KBM-7 (cell line): ENCODE data around the gene ESR1.
A peak's percentile ranks its signal among the peaks of the same experiment; 100 is the strongest.
"Not testable (repeated sequence)": the region's sequence is repeated elsewhere in the genome, so short reads cannot be mapped to it uniquely, and the experiment has no call there.

ENCODE experiments used
- DNase-seq: peaks from one replicate; pipeline ENCODE4 v3.0.0-alpha.2; 2015
- in situ Hi-C: fragments of 300-500 bp; cut with MboI; formaldehyde crosslinking; loops from 2 replicates; pipeline ENCODE4 v1.14.3; 2020; ENCODE audit warnings: low sequenced_read_pairs, low pct_unique_long_range_greater_than_20kb, mixed read lengths

The ESR1 gene

DNA sequence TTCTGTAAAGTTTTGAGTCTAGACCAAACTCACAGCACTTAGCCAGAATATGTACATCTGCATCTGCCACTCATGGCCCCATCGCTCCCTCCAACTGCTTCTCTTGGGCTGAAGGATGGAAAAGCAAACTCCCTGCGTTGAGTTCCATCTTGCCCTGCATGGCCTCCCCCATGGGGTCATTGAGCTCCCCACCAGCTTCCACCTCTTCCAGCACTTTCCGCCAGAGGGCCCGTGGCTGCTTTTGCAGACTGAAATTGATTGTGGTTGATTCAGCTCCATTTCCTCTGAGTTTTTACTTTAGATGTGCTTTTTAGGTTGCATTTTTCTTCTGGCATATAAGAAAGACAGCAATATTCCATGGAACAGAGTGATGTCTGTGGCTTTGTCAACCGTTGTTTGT, 263.1 kb downstream of the ESR1 start:
- in situ Hi-C loops: no loop called here
- no peak for DNase-seq

DNA sequence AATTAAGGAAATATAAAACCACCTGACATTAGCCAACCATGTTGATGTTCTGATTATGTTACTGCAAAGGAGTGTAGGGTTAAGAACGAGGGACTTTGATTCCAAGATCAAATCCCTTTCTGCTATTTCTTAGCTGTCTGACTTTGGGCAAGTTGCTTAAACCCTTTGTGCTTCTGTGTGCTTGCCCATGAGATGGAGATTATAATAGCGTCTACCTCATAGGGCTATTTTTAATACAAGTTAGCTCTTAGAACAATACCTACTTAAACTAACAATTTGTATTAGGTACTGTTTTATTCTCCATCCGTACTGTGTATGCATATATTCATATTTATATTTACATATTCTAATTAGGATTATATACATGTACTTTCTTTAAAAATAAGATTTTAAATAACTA, 263.8 kb downstream of the ESR1 start:
- DNase-seq: no peak
- in situ Hi-C loops: no loop called here

DNA sequence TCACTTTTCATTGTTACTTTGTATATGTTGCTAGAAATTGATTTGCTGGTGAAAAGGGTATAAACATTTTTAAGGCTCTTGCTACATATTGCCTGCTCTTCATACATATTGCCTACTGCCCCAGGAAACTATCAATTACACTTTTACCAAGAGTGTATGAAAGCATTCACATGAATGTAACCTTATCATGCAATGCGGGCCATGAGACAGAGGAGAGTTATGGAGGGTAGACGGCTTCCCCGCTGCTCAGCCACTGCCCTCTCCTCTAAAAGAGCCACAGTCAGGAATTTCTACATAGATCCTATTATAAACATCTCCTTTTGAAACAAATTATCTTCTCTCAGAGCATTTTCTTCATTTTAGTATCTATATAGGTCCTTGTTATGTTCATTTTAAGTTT, 264.4 kb downstream of the ESR1 start:
- in situ Hi-C loops: no loop called here
- DNase-seq: no peak

DNA sequence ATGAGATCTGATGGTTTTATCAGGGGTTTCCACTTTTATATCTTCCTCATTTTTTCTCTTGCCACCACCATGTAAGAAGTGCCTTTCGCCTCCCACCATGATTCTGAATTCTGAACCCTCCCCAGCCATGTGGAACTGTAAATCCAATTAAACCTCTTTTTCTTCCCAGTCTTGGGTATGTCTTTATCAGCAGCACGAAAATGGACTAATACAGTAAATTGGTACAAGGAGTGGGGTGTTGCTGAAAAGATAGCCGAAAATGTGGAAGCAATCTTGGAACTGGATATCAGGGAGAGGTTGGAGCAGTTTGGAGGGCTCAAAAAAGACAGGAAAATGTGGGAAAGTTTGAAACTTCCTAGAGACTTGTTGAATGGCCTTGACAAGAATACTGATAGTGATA, 268.8 kb downstream of the ESR1 start:
- DNase-seq, in situ Hi-C loops: not testable (repeated sequence)

DNA sequence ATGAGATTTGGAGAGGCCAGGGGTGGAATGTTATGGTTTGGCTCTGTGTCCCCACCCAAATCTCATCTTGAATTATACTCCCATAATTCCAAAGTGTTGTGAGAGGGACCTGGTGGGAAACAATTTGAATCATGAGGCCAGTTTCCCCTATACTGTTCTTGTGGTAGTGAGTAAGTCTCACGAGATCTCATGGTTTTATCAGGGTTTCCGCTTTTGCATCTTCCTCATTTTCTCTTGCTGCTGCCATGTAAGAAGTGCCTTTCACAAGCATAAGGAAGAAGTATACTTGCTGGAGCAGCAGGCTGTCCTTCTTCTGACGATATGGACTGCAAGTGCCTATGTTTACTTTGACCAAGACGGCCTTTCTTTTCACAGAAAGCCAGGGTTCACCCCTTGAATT, 270.5 kb downstream of the ESR1 start:
- in situ Hi-C loops: no loop called here
- peak; percentile 14 for DNase-seq

DNA sequence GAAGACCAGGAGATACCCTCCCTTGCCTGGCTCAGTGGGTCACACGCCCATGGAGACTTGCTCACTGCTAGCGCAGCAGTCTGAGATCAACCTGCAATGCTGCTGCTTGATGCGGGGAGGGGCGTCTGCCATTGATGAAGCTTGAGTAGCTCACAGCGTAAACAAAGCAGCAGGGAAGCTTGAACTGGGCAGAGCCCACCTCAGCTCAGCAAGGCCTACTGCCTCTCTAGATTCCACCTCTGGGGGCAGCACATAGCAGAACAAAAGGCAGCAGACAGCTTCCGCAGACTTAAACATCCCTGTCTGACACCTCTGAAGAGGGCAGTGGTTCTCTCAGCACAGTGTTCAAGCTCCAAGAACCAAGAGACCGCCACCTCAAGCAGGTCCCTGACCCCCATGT, 271.3 kb downstream of the ESR1 start:
- DNase-seq: no peak
- in situ Hi-C loops: no loop called here

DNA sequence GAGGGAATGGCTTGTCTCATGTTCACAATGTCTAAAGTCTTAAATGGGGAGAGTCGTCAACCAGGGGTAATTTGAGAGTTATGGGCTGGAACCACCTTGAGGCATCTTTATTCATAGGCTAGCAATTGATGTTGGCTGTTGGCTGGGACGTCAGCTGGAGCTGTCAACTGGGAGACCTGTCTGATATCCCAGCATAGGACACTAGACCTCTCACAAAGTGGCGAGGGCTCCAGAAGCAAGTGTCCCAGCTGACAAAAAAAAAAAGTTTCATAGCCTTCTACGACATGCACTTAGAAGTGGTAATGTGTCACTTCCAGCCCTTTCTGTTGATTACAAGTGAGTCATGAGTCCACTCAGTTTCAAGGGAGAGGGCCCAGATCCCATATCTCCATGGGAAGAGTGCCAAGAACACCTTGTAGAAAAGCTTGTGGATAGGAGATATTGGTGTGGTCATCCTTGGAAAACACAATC, 278.0 kb downstream of the ESR1 start:
- no peak for DNase-seq
- in situ Hi-C loops: no loop called here

DNA sequence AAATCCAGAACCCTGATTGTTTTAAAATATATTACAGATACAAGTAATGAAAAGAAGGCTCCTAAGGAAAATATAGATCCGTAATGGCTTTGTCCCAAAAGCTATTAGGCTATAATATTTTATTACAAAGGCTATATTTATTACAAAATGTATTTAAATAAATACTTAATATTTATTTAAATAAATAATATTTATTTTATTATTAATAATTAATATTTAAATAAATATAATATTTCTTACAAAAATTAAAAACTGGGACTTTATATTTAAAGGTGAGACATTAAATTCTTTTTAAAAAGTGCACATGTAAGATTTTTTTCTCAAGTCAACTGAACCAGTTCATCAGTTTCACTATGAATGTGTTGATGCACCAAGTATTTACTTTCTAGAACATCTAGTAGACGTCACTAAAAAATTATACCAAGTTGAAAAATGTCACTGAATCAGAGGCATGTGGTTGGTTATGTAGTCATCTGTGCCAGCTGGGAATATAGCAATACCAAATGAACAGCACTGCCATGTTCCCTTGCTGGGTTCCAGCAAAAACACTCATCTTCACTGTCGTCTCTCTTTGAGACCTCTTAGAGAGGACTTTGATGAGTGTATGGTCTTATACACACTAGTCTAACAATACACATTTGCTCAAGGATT, 278.9 kb downstream of the ESR1 start:
- in situ Hi-C loops: no loop called here
- no peak for DNase-seq

DNA sequence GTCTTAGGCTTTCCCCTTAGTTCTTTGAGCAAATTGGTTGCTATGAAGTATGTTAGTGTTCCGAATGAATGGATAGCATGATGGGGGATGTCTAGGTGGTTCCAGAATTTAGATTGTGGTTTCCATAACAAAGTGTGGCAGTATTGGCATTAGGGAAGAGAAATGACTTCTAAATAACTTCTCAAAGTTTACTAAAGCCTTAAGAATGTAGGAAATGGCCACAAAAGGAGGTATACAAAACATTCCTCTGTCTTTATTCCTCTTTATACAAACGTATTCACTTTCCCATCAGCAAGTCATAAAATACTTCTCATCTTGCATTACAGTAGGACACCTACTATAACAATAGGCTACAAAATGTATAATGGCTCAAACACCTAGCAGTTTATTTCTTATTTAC, 279.6 kb downstream of the ESR1 start:
- in situ Hi-C loops: no loop called here
- DNase-seq: no peak

DNA sequence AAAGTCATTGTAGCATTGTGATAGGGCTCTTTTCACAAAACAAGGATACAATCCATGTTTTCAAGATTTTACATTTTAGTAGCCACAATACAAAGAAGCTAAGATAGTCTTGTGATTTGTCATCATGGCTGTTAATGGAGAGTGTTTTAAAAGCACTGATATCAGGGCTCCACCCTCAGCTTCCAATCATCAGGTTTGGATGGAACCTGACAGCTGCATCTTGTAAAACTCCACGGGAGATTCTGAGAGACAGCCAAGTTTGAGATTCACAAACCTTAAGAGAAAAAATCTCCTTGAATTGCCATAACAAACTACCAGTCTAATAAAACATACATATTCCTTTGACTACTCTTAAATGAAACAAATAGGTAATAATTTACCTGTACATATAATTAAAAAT, 280.2 kb downstream of the ESR1 start:
- in situ Hi-C loops: no loop called here
- no peak for DNase-seq

DNA sequence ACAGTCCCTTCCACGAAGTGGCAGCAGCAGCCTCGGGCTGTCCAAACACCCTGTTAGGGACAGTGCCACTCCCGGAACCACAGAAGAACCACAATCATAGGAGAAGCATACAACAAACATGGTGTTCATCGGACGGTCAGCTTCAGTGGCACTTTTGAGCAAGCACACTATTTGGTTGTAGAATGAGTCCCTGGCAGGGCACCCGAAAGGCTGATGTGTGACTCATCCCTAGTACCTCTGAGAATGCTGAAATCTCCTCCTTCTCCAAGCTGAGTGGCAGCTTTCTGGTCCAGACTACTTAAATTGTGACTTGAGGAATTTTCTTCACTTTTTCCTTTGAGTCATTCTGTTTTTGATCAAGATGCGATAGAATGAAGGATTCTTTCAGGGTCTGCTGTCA, 282.5 kb downstream of the ESR1 start:
- in situ Hi-C loops: no loop called here
- DNase-seq: no peak

DNA sequence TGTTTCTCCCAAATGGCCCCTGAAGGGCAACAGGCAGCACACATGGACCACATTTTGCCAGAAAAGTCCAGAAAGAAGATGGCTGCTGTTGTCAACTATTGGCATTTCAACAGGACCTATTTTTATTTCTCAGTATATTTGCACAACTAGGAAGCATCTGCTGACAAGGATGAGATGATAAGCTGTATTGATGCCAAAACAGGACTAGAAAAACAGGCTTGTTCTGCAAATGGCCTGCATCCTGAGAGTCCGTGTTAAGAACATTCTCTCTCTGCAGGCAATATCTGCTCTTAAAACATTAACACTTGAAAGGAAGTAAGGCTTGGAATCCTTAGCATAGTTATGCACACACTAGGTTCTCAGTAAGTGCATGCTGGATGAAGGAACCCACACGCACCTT, 283.7 kb downstream of the ESR1 start:
- in situ Hi-C loops: no loop called here
- DNase-seq: no peak

DNA sequence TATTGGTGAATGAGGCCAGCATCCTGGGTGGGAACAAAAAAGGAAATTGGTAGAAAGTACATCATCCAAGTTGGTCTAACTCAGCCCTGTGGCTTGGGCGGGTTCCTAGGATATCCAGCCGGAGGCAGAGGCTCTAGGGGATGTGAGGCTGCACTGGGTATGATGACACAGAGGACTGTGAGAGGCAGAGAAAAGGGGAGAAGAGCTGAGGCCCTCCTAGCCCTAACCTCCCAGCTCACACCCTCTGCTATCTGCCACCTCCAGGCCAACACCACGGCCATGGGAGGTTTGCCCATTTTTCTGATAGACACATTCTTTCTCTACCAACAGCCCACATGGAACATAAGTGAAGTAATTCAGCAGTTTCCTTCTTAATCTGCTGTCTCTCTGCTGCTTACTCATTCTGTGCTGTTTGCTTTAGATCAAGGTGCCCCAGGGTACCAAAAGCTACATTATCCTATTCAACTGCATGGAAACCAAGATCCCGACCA, 284.4 kb downstream of the ESR1 start:
- in situ Hi-C loops: no loop called here
- DNase-seq: no peak

DNA sequence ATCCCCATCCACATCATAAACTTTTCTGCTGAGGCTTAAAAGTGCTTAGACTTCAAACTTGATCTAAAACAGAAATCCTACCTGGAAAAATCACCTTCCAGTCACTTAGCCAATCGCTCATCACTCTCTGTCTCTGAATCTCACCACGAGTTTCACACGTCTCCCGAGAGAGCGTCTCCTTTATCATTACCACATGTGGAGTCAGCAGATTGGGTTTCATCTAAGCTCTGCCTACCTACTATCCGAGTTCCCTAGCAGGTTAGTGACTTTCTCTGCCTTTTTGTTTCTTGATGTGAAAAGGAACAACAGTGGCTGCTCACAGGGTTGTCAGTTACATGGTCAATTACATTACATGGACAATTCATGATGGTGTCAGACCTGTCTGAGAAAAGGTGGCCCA, 286.2 kb downstream of the ESR1 start:
- in situ Hi-C loops: no loop called here
- DNase-seq: no peak

DNA sequence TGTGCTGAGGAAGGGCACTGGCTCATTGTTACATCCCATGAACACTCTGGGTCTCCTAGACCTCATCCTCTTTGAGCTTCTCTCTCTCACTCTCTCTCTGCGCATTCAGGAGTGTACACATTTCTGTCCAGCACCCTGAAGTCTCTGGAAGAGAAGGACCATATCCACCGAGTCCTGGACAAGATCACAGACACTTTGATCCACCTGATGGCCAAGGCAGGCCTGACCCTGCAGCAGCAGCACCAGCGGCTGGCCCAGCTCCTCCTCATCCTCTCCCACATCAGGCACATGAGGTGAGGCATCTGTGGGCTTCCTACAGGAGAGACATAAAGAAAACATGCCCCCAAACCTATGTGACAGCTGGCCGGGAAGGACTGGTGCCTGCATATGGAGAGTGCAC, 286.8 kb downstream of the ESR1 start:
- DNase-seq: no peak

DNA sequence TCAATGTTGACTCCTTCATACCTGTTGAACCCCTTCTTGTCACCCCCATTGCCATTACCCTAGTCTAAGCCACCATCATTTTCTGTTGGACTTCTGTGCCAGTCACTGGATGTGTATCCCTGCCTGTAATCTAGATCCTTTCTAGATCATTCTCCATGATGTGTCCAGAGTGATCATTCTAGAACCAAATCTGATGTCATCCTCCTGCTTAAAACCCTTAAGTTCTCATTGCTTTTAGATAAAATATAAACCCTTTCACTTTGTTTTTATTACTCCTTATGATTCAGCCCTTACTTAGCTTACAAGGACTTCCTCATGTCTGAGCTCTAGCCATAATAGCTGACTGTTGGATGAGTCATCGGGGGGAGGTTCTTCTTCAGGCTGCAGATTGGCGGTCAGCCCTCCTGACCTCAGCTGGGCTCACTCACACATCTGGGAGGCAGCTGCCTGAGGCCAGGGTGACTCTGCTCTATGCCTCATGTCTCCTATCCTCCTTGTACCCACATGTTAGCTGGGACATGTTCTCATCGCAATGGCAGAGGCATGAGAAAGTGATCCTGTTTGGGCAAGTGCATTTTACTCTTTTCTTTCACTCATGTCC, 287.6 kb downstream of the ESR1 start:
- in situ Hi-C loops: no loop called here
- peak; percentile 80 for DNase-seq

More for the DNA sequence above, 286.8 kb downstream of the ESR1 start:
- in situ Hi-C loops: no loop called here

DNA sequence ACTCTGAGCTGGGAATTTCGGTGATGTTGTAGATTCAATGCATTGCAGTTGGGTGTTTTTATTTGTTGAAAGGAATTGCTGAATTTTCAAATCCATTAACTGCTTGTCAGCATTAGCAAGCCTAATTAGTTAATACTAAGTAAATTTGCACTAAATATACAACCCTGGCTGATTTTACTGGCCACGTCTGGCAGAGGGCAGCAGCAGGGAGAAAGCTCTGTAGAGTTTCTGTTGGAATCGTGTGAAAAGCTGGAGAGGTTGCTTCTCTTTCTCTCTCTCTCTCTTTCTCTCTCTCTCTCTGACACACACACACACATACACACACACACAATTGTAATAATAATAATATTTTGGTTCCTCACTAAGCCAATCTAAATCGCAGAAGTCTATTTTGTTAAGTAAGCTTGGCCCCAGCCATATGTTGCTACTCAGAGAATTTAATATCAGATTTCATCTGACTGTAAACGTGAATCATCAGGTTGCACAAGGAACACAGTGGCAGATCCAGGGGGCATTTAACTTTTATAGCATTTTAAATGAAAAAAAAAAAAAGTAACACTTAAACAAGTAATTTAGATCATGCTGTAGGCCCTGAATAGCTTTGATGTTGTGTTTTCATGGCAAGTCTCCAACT, 289.5 kb downstream of the ESR1 start:
- in situ Hi-C loops: no loop called here
- no peak for DNase-seq

DNA sequence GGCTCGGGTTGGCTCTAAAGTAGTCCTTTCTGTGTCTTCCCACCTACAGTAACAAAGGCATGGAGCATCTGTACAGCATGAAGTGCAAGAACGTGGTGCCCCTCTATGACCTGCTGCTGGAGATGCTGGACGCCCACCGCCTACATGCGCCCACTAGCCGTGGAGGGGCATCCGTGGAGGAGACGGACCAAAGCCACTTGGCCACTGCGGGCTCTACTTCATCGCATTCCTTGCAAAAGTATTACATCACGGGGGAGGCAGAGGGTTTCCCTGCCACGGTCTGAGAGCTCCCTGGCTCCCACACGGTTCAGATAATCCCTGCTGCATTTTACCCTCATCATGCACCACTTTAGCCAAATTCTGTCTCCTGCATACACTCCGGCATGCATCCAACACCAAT, 291.2 kb downstream of the ESR1 start:
- in situ Hi-C loops: no loop called here
- DNase-seq: no peak

DNA sequence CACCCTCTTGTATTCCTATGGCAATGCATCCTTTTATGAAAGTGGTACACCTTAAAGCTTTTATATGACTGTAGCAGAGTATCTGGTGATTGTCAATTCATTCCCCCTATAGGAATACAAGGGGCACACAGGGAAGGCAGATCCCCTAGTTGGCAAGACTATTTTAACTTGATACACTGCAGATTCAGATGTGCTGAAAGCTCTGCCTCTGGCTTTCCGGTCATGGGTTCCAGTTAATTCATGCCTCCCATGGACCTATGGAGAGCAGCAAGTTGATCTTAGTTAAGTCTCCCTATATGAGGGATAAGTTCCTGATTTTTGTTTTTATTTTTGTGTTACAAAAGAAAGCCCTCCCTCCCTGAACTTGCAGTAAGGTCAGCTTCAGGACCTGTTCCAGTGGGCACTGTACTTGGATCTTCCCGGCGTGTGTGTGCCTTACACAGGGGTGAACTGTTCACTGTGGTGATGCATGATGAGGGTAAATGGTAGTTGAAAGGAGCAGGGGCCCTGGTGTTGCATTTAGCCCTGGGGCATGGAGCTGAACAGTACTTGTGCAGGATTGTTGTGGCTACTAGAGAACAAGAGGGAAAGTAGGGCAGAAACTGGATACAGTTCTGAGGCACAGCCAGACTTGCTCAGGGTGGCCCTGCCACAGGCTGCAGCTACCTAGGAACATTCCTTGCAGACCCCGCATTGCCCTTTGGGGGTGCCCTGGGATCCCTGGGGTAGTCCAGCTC, 292.1 kb downstream of the ESR1 start:
- no peak for DNase-seq
- in situ Hi-C loops: no loop called here

DNA sequence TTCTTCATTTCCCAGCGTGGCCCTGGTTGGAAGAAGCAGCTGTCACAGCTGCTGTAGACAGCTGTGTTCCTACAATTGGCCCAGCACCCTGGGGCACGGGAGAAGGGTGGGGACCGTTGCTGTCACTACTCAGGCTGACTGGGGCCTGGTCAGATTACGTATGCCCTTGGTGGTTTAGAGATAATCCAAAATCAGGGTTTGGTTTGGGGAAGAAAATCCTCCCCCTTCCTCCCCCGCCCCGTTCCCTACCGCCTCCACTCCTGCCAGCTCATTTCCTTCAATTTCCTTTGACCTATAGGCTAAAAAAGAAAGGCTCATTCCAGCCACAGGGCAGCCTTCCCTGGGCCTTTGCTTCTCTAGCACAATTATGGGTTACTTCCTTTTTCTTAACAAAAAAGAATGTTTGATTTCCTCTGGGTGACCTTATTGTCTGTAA, 292.7 kb downstream of the ESR1 start:
- DNase-seq: peak; percentile 74
- in situ Hi-C loops: no loop called here
